ENCODE results near the gene CDC42SE2.

Gene CDC42SE2

GRCh38 chr5:131263648-131264450, at the start of gene CDC42SE2:
CDC42SE2 (plus strand) TSS chr5:131264053; CDS start chr5:131359494, 95,441 bp downstream.
- DNase-seq (ENCODE audit: low read depth in 2 of 2): peak; percentile 74 to 78

DNA sequence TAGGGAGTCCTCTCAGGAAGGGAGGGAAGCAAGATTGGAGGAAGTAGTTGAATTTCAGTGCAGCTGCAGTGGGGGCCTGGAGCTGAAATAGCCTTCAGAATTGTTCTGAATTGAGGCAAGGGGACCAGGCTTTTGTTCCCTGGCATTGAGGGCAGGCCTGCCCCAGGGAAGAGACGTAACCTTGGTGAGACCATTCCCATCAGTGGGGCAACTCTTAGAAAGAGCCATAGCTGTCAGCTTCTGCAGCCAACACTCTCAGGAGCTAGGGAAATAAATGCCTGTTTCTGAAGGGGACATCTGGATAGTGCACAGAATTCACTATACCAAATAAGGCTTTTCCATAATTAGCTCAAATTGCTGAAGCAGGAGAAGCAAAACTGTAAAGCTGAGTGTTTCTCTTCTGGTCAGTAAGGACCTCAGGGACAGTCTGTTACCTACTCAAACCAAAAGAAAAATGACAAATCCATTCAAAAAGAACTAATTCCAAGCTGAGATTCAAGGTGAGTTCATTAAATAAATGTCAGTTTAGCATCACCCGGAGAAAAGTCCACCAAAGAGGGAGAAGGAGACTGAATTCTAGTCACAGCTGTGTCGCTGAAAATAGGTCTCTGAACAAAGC, 49.1 kb upstream of the CDC42SE2 start:
- DNase-seq (ENCODE audit: low read depth in 2 of 2): no peak

- no peak for DNase-seq (ENCODE audit: low read depth in 2 of 2)
Observed at GRCh38 chr5:131217791-131218190, 46.1 kb upstream of the CDC42SE2 start.

- no peak for DNase-seq (ENCODE audit: low read depth in 2 of 2)
Observed at GRCh38 chr5:131218392-131218791, 45.5 kb upstream of the CDC42SE2 start.

GRCh38 chr5:131220566-131220965, 43.3 kb upstream of the CDC42SE2 start:
- no peak for DNase-seq (ENCODE audit: low read depth in 2 of 2)

DNA sequence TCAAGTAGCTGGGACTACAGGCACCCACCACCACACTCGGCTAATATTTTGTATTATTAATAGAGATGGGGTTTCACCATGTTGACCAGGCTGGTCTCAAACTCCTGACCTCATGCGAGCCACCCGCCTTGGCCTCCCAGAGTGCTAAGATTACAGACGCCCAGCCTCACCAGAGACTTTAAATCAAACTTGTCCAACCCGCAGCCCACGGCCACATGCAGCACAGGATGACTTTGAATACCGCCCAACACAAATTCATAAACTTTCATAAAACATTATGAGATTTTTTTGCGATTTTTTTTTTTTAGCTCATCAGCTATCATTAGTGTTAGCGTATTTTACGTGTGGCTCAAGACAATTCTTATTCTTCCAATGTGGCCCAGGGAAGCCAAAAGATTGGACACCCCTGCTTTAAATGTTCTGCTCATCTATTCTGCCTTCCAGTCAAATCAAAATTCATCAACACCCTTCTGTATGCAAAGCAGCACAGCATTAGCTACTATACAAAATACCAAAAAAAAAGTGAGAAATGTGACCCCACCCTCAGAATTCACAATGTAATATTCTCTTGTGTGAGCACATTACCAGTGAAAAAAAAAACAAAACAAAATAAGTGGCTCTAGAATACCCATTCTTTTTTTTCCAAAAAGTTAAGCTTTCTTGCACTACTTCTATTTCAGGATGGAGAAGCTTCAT, 42.7 kb upstream of the CDC42SE2 start:
- no peak for DNase-seq (ENCODE audit: low read depth in 2 of 2)

- peak in 1 of 2 experiments; percentile 10 for DNase-seq (ENCODE audit: low read depth in 2 of 2)
Observed at GRCh38 chr5:131221888-131222287, 42.0 kb upstream of the CDC42SE2 start.

DNA sequence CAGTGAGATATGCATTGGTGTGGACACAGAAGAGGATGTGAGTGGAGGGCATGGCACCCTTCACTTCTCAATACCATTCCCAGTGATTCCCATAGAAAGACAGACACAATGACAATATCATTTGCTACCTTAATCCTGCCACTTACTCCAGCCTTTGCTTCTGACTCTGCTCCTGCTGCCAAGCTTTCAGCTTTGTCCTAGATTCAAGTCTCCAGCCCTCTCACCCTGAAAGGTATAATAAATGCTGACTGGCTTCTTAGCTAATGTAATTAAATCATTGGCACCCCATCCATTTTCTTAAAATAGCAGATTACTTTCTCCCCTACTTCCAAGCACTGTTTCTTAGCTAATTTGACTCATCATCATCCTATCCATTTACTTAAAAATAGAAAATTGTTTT, 41.1 kb upstream of the CDC42SE2 start:
- no peak for DNase-seq (ENCODE audit: low read depth in 2 of 2)

- DNase-seq (ENCODE audit: low read depth in 2 of 2): no peak
Observed at GRCh38 chr5:131223751-131224386, 40.0 kb upstream of the CDC42SE2 start.

DNA sequence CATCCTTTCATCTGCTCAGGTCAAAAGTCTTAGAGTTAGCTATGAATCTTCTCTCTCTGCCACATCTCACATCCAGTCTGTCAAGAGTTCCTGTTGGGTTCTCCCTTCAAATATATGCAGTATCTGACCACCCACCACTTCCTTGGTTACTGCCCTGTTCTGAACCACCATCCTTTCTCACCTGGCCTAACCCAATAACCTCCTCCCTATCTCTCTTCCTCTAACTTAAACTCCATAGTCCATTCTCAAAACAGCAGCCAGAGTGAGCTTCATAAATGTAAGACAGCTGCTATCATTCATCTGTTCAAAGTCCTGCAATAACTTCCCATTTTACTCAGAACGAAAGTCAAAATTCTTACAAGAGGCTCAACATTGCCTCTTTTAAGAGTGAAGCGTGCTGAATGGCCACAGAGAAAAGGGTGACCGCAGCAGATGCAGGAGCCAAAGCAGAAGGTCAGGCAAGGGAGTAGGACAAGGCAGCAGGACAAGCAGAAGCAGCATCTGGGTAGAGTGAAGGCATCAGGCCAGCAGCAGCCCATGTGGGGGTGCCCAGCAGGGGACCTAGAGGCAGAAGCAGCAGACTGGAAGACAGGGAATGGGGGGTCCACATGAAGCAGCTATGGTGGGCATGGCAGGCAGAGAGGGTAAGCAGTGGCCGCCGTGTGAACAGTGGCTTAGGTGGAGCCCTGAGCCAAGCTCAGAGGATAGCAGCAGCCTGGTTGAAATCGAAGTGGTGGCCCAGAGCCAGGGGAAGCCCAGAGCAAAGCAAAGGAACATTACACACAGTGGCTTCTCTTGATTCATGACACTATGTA, 39.3 kb upstream of the CDC42SE2 start:
- no peak for DNase-seq (ENCODE audit: low read depth in 2 of 2)

DNA sequence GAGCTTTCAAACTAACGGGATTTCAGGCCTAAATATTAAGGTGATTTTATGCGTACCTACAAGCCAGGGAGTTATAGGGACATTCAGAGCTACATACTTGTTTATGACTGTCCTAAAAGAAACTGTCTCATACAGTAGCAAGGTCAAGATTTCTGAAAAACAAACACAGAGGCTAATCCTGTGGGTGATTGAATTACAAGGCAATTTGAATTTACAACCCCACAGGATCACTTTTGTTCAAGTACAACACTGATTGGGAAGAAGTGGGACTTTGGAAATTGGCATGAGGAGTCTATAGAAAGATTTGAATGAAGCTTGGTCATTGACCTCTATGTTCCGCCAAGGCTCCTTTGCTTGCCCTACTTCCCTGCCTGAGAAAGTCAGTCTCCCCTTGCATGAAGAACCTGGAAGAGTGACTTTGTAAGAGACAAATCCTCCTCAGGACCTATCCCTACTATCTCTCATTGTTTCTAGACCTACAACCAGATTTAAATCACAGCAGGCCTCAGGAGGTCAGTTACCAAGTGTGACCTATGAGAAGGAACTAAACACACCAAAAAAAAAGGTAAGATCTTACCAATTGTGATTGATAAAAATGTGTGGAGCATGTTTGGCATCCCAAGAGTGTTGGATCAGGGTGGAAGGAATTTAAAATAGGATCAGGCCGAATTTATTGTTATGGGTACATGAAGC, 38.4 kb upstream of the CDC42SE2 start:
- DNase-seq (ENCODE audit: low read depth in 2 of 2): no peak

GRCh38 chr5:131226899-131227298, 37.0 kb upstream of the CDC42SE2 start:
- DNase-seq (ENCODE audit: low read depth in 2 of 2): no peak

- no peak for DNase-seq (ENCODE audit: low read depth in 2 of 2)
Observed at GRCh38 chr5:131228646-131229045, 35.2 kb upstream of the CDC42SE2 start.

DNA sequence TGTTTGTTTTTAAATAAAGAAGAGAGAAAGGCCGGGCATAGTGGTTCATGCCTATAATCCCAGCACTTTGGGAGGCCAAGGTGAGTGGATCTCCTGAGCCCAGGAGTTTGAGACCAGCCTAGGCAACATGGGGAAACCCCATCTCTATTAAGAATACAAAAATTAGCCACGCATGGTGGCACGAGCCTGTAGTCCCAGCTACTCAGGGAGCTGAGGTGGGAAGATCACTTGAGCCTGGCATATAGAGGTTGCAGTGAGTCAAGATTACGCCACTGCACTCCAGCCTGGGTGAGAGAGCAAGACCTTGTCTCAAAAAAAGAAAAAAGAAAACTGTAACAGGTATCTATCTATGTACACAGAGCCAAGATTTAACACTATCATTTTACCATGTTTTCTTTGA, 34.2 kb upstream of the CDC42SE2 start:
- no peak for DNase-seq (ENCODE audit: low read depth in 2 of 2)

DNA sequence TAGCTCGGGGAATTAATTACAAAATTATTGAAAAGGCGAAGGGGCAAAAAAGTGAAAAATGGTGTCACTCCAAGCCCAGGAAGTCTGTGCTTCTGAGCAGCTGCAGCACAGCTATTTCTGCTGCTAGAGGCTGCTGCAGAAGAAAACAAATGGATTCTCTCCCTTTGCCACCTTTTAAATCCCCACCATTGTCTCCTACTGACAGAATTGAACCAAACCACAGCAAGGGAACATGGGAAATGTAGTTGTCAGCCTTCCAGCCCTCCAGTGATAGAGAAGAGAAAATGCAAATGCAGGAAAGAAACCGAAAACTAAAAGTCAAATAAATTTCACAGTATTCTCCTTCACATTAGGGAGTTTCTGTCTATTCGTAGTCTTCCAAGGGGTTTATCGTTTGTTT, 33.4 kb upstream of the CDC42SE2 start:
- DNase-seq (ENCODE audit: low read depth in 2 of 2): no peak

GRCh38 chr5:131239686-131240085, 24.2 kb upstream of the CDC42SE2 start:
- DNase-seq (ENCODE audit: low read depth in 2 of 2): no peak

DNA sequence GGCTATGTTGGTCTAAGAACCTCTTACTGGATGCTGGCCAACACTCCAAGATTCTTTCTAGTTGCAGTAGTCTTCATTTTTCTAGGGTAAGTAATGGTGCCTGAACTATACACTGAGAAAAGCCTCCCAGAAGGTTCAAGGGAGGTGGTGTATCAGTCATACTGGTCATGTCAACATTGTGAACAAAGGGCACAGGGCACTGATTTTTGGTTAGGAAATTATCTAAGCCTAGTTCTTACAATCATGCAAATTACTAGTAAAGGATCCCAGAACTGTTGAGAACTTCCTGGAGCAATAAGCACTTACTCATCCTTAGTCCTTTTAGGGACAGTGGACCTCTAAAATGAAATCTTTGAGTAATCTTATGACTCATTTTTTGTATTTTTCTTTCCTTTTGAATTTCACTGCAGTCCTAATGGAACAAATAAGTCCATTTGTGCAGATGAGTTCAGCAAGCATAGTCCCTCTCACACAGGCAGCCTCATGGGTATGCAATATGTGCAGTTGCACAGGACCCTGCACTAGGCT, 21.1 kb upstream of the CDC42SE2 start:
- DNase-seq (ENCODE audit: low read depth in 2 of 2): peak; percentile 48 to 53

- DNase-seq (ENCODE audit: low read depth in 2 of 2): no peak
Observed at GRCh38 chr5:131245312-131245711, 18.5 kb upstream of the CDC42SE2 start.

GRCh38 chr5:131245948-131246347, 17.9 kb upstream of the CDC42SE2 start:
- no peak for DNase-seq (ENCODE audit: low read depth in 2 of 2)

DNA sequence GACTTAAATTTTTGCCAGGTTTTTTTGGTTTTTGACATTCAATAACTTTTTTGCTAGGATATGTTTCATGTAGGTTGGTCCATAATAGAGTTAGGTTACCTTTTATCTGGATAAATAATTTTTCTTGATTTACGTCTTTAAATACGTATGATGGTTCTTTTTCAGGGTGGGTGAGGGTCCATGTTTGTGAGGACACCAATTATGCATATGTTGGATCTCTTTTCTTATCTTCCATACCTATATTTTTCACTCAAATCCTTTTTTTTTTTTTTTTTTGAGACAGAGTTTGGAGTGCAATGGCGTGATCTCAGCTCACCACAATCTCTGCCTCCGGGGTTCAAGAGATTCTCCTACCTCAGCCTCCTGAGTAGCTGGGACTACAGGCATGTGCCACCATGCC, 17.3 kb upstream of the CDC42SE2 start:
- no peak for DNase-seq (ENCODE audit: low read depth in 2 of 2)
